ENCODE measurements around the gene AGMAT. TPM values are rescaled to one million over a fixed set of nuclear protein-coding genes. Genes with fewer than 3 reads are reported as not detected.

The AGMAT gene
- total RNA-seq, 1 donor from 2014 or later: 5.4 TPM

GRCh38 chr1:15538771-15539170 lies 46.1 kb downstream of the AGMAT start:
- Mint-ChIP-seq H3K4me1 (ENCODE audit: unreplicated experiment) (no peaks in the 10 kb centered on the region), H3K27ac (no peak overlapping the region), H3K4me3 (no peak overlapping the region), H3K36me3 (peaks cover 17% of the 10 kb centered on the region), H3K9me3 (no peaks in the 10 kb centered on the region), H3K27me3 (no peaks in the 10 kb centered on the region)
- no peak for TF ChIP-seq CTCF (conservative IDR thresholded peaks at IDR 0.05)
- DNase-seq (ENCODE audit: extremely low spot score, unreplicated experiment): no peak

- H3K4me1 Mint-ChIP-seq (ENCODE audit: unreplicated experiment): peaks cover 14% of the 10 kb centered on the region
- no peak overlapping the region for H3K4me3 Mint-ChIP-seq
- H3K27me3 Mint-ChIP-seq: no peaks in the 10 kb centered on the region
- no peaks in the 10 kb centered on the region for H3K9me3 Mint-ChIP-seq
- H3K27ac Mint-ChIP-seq: no peak overlapping the region
- H3K36me3 Mint-ChIP-seq: peaks cover 11% of the 10 kb centered on the region
- no peak for DNase-seq (ENCODE audit: extremely low spot score, unreplicated experiment)
- TF ChIP-seq CTCF (conservative IDR thresholded peaks at IDR 0.05): no peak
Measured at GRCh38 chr1:15531682-15532081, 53.2 kb downstream of the AGMAT start.

- H3K4me3 Mint-ChIP-seq: no peak overlapping the region
- H3K9me3 Mint-ChIP-seq: no peaks in the 10 kb centered on the region
- no peak overlapping the region for H3K27ac Mint-ChIP-seq
- peaks cover 19% of the 10 kb centered on the region for H3K4me1 Mint-ChIP-seq (ENCODE audit: unreplicated experiment)
- no peaks in the 10 kb centered on the region for H3K27me3 Mint-ChIP-seq
- peaks cover 6% of the 10 kb centered on the region for H3K36me3 Mint-ChIP-seq
- TF ChIP-seq CTCF (conservative IDR thresholded peaks at IDR 0.05): no peak
- DNase-seq (ENCODE audit: extremely low spot score, unreplicated experiment): no peak
Measured at GRCh38 chr1:15531003-15531402, 53.8 kb downstream of the AGMAT start.

GRCh38 chr1:15526490-15527339 lies 58.1 kb downstream of the AGMAT start, which contains the start of gene DNAJC16:
DNAJC16 (plus strand) TSS chr1:15526848; CDS start chr1:15529106, 2,258 bp downstream.
- Mint-ChIP-seq H3K36me3 (peaks cover 6% of the 10 kb centered on the region), H3K4me3 (peak within 1 kb of the TSS; percentile 93), H3K27ac (peak within 1 kb of the TSS; percentile 98), H3K4me1 (ENCODE audit: unreplicated experiment) (peaks cover 32% of the 10 kb centered on the region), H3K27me3 (no peaks in the 10 kb centered on the region), H3K9me3 (no peaks in the 10 kb centered on the region)
- TF ChIP-seq CTCF (conservative IDR thresholded peaks at IDR 0.05): peak; percentile 28
- peak; percentile 99 for DNase-seq (ENCODE audit: extremely low spot score, unreplicated experiment)

- peaks cover 3% of the 10 kb centered on the region for H3K36me3 Mint-ChIP-seq
- H3K4me1 Mint-ChIP-seq (ENCODE audit: unreplicated experiment): peaks cover 37% of the 10 kb centered on the region
- no peaks in the 10 kb centered on the region for H3K27me3 Mint-ChIP-seq
- no peak for TF ChIP-seq CTCF (conservative IDR thresholded peaks at IDR 0.05)
- no peak for DNase-seq (ENCODE audit: extremely low spot score, unreplicated experiment)
- peak overlapping the region; percentile 98 for H3K27ac Mint-ChIP-seq
- peak overlapping the region; percentile 93 for H3K4me3 Mint-ChIP-seq
- no peaks in the 10 kb centered on the region for H3K9me3 Mint-ChIP-seq
Measured at GRCh38 chr1:15526021-15526489, 58.8 kb downstream of the AGMAT start.

All from type B pancreatic cell (in vitro differentiated cells).